GM12878 (cell line): ENCODE measurements around the gene ATP2C2. TPM values are rescaled to one million over a fixed set of nuclear protein-coding genes. Genes with fewer than 3 reads are reported as not detected.

Experiments used
- ATAC-seq: fragments of 200-7000 bp; cut with Tn5 transposase; 3 replicates; pipeline ENCODE4 v1.9.1; 2020; ENCODE audit warnings: mild to moderate bottlenecking, moderate library complexity
- BruUV-seq: library from RNA; stranded (reverse); fragments of 400-500 nt; replicated peaks from 2 replicates; lab custom pipeline; 2021; lab: Mats Ljungman, UMichigan
- CTCF ChIA-PET: fragments of 300-600 bp; sonication (Branson Sonifier 250); formaldehyde crosslinking; extraction: SDS; loops from one replicate; lab custom pipeline; 2021; ENCODE audit warnings: inconsistent platforms; lab: Yijun Ruan, JAX
- POLR2A ChIA-PET: fragments of 350-600 bp; formaldehyde crosslinking; extraction: SDS; loops from one replicate; lab custom pipeline; 2021; ENCODE audit warnings: inconsistent platforms; lab: Charles Lee
- RAD21 ChIA-PET: fragments of 300-600 bp; sonication (Branson Sonifier 250); formaldehyde crosslinking; loops from one replicate; lab custom pipeline; 2023; ENCODE audit warnings: antibody characterized with exemption; ENCODE audit not compliant: unreplicated experiment; lab: Charles Lee
- SMC1A ChIA-PET: fragments of 300-600 bp; sonication (Branson Sonifier 250); formaldehyde crosslinking; loops from one replicate; lab custom pipeline; 2023; ENCODE audit not compliant: unreplicated experiment, uncharacterized antibody; lab: Charles Lee
- DNase-seq: peaks from one replicate; pipeline ENCODE4 v3.0.0-alpha.2; 2011; ENCODE audit warnings: low read depth, low spot score
- FAIRE-seq: peaks from 3 replicates; lab custom pipeline; 2011; peaks lifted over from hg19 to GRCh38; lab: Jason Lieb, UNC
- H2AFZ ChIP-seq: 2 replicates; pipeline ENCODE4 v1.6.0; 2011; ENCODE audit warnings: low read depth, low read length, control low read depth; ENCODE audit not compliant: control insufficient read depth
- H3K27ac ChIP-seq: 2 replicates; pipeline ENCODE4 v1.5.1; 2011; ENCODE audit warnings: control low read depth; ENCODE audit not compliant: control insufficient read depth, insufficient read depth
- H3K27me3 ChIP-seq, 2 experiments: replicated peaks in 1 of 2; 2 replicates each; pipeline versions ENCODE4 v1.6.0 to v1.6.1; 2011; ENCODE audit warnings: low read length in 1 of 2; ENCODE audit not compliant: control insufficient read depth in 2 of 2, insufficient read depth in 2 of 2
- H3K36me3 ChIP-seq, 2 experiments: 2 replicates each; pipeline ENCODE4 v1.5.1; 2011; ENCODE audit warnings: low read length in 1 of 2; ENCODE audit not compliant: control insufficient read depth in 2 of 2, insufficient read depth in 2 of 2
- H3K4me1 ChIP-seq: 2 replicates; pipeline ENCODE4 v1.6.1; 2011; ENCODE audit warnings: mild to moderate bottlenecking, low read length, moderate library complexity, mixed read lengths; ENCODE audit not compliant: control insufficient read depth, insufficient read depth
- H3K4me2 ChIP-seq: 2 replicates; pipeline ENCODE4 v1.6.0; 2011; ENCODE audit warnings: control low read depth; ENCODE audit not compliant: control insufficient read depth, insufficient read depth
- H3K4me3 ChIP-seq: fragments of 200-600 bp; sonication (generic); 2 replicates; pipeline ENCODE4 v1.5.1; 2016
- H3K79me2 ChIP-seq: 2 replicates; pipeline ENCODE4 v1.6.0; 2011; ENCODE audit warnings: low read length; ENCODE audit not compliant: control insufficient read depth, insufficient read depth
- H3K9ac ChIP-seq: 2 replicates; pipeline ENCODE4 v1.8.0; 2011; ENCODE audit warnings: low read length, control low read depth, mixed read lengths; ENCODE audit not compliant: control insufficient read depth, insufficient read depth
- H3K9me3 ChIP-seq: replicated peaks from 3 replicates; pipeline ENCODE4 v1.5.1; 2011; ENCODE audit warnings: mild to moderate bottlenecking, low read length; ENCODE audit not compliant: control insufficient read depth, insufficient read depth
- H4K20me1 ChIP-seq: 2 replicates; pipeline ENCODE4 v1.6.0; 2011; ENCODE audit not compliant: control insufficient read depth, insufficient read depth
- FOS ChIP-seq: IDR thresholded peaks from 3 replicates; pipeline ENCODE4 v1.6.1; 2011; ENCODE audit warnings: borderline replicate concordance; ENCODE audit not compliant: insufficient read length; ENCODE audit errors: extremely low read depth
- IRF5 ChIP-seq: fragments of 450-650 bp; IDR thresholded peaks from 2 replicates; pipeline ENCODE4 v1.6.1; 2017; ENCODE audit warnings: borderline replicate concordance
- LARP7 ChIP-seq: fragments of 450-650 bp; IDR thresholded peaks from 2 replicates; pipeline ENCODE4 v1.6.1; 2017; ENCODE audit warnings: mild to moderate bottlenecking
- NR2F1 ChIP-seq: fragments of 450-650 bp; conservative IDR thresholded peaks from 2 replicates; pipeline ENCODE4 v1.6.1; 2017; ENCODE audit warnings: mild to moderate bottlenecking
- POLR2AphosphoS2 ChIP-seq: IDR thresholded peaks from 2 replicates; pipeline ENCODE4 v1.6.1; 2011; ENCODE audit warnings: low read depth, mild to moderate bottlenecking, low read length, improper control_type of control experiment, moderate library complexity
- SMAD5 ChIP-seq: IDR thresholded peaks from 2 replicates; pipeline ENCODE4 v1.6.1; 2016; ENCODE audit warnings: antibody characterized with exemption, low read depth
- SMC3 ChIP-seq: IDR thresholded peaks from 2 replicates; pipeline ENCODE4 v1.6.1; 2011; ENCODE audit warnings: low read length, improper control_type of control experiment, borderline replicate concordance
- TARDBP ChIP-seq: IDR thresholded peaks from 2 replicates; pipeline ENCODE4 v1.6.1; 2016; ENCODE audit warnings: borderline replicate concordance
- ZNF274 ChIP-seq: IDR thresholded peaks from one replicate; pipeline ENCODE4 v1.8.0; 2011; ENCODE audit not compliant: insufficient read length, insufficient read depth
- WGBS: methylation state at CpG from one replicate; pipeline ENCODE4 v1.1.6; 2016; ENCODE audit warnings: low lambda C conversion rate; ENCODE audit not compliant: insufficient replicate concordance, insufficient coverage; ENCODE audit errors: missing lambda C conversion rate; 5-methylcytosine and 5-hydroxymethylcytosine counted together
- in situ Hi-C: fragments of 300-500 bp; cut with MboI; formaldehyde crosslinking; loops from 9 replicates; pipeline ENCODE4 v1.14.3; 2018; ENCODE audit warnings: mixed read lengths
- intact Hi-C: fragments of 100-400 bp; cut with micrococcal nuclease; formaldehyde crosslinking; loops from one replicate; pipeline ENCODE4 v1.14.2; 2022; ENCODE audit not compliant: unreplicated experiment
- polyA plus RNA-seq, 11 experiments: library from polyadenylated mRNA; depleted of rRNA in 4 of 11; unstranded in 6 of 11; stranded (reverse) in 5 of 11; fragments of >200 nt; fragmentation: Nextera tagmentation in 4 of 11; fragmentation: Illumina TruSeq in 1 of 11; extraction: Ambion mirVana in 4 of 11; extraction: Trizol in 1 of 11; gene quantifications; 1 replicate in 1 of 11; 2 replicates in 10 of 11; pipeline versions ENCODE4 v1.2.1 to v1.2.3, GENCODE V29; 2011 to 2016; ENCODE audit warnings: inconsistent platforms in 2 of 11, missing spikeins in 2 of 11, low read depth in 1 of 11
- total RNA-seq, 4 experiments: library from RNA; depleted of rRNA in 3 of 4; stranded (reverse); fragments of >200 nt in 3 of 4; fragmentation: Illumina TruSeq in 1 of 4; extraction: Trizol in 1 of 4; gene quantifications; 2 replicates each; pipeline versions ENCODE4 v1.2.1 to v1.2.3, GENCODE V29; 2013 to 2021
- TF ChIP-seq, protein P1 (sequence below): fragments of 450-650 bp; IDR thresholded peaks from 2 replicates; pipeline ENCODE4 v1.6.1; 2017; ENCODE audit warnings: low read depth, mild to moderate bottlenecking, moderate library complexity
- TF ChIP-seq, protein P2 (sequence below), 3 experiments: IDR thresholded peaks in 2 of 3; conservative IDR thresholded peaks in 1 of 3; 2 replicates each; pipeline ENCODE4 v1.5.1; 2011; ENCODE audit warnings: low read depth in 3 of 3, low read length in 3 of 3, mild to moderate bottlenecking in 3 of 3, control low read depth in 2 of 3, moderate library complexity in 2 of 3, inconsistent platforms in 1 of 3, mixed read lengths in 1 of 3; ENCODE audit not compliant: control insufficient read depth in 2 of 3, insufficient read depth in 1 of 3; ENCODE audit errors: extremely low read depth in 1 of 3
- TF ChIP-seq, protein P3 (sequence below): fragments of 450-650 bp; IDR thresholded peaks from 2 replicates; pipeline ENCODE4 v1.6.1; 2017; ENCODE audit warnings: mild to moderate bottlenecking, moderate library complexity

ATP2C2 gene
- total and polyA plus RNA-seq, 10 of the 15 experiments (the other 5 are each of a cell fraction or from before 2014, with no cell fraction given) = 0.05 to 0.19 TPM; not detected in 8

DNA sequence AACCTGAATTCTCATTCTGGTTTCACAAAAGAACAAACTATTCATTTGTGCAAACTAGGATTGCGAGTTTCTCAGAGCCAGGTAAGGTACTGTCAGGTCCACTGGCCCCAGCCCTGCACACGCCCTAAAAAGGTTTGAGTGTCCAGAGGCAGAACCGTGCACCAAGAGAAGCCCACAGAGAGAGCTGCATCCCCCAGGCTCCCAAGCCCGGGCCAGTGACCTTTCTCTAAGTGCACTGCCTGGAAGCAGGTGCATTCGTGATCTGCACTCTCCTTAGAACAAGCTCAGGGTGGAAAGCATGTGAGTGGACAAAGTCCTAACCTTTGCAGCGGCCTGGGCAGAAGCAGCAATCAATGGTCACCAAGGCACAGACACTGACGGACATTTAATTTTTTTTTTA lies 109.3 kb downstream of the ATP2C2 start:
- H2AFZ ChIP-seq = no peak overlapping the region
- ChIA-PET RAD21 (no interaction called here), POLR2A (no interaction called here), CTCF (interaction anchor here (1.2 kb wide), 1 partner anchor 11 kb away, joined by 6 read pairs; no protein-coding TSS in a partner anchor), SMC1A (no interaction called here)
- H3K4me1 ChIP-seq = no peaks in the 10 kb centered on the region
- ATAC-seq (no peak), FAIRE-seq (no peak), DNase-seq (no peak)
- TF ChIP-seq SMAD5 (no peak), TARDBP (no peak), POLR2AphosphoS2 (no peak), LARP7 (no peak), IRF5 (no peak), SMC3 (no peak), NR2F1 (no peak), FOS (no peak), ZNF274 (no peak)
- TF ChIP-seq, protein P1, sequence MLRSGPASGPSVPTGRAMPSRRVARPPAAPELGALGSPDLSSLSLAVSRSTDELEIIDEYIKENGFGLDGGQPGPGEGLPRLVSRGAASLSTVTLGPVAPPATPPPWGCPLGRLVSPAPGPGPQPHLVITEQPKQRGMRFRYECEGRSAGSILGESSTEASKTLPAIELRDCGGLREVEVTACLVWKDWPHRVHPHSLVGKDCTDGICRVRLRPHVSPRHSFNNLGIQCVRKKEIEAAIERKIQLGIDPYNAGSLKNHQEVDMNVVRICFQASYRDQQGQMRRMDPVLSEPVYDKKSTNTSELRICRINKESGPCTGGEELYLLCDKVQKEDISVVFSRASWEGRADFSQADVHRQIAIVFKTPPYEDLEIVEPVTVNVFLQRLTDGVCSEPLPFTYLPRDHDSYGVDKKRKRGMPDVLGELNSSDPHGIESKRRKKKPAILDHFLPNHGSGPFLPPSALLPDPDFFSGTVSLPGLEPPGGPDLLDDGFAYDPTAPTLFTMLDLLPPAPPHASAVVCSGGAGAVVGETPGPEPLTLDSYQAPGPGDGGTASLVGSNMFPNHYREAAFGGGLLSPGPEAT = no peak
- TF ChIP-seq, protein P2, sequence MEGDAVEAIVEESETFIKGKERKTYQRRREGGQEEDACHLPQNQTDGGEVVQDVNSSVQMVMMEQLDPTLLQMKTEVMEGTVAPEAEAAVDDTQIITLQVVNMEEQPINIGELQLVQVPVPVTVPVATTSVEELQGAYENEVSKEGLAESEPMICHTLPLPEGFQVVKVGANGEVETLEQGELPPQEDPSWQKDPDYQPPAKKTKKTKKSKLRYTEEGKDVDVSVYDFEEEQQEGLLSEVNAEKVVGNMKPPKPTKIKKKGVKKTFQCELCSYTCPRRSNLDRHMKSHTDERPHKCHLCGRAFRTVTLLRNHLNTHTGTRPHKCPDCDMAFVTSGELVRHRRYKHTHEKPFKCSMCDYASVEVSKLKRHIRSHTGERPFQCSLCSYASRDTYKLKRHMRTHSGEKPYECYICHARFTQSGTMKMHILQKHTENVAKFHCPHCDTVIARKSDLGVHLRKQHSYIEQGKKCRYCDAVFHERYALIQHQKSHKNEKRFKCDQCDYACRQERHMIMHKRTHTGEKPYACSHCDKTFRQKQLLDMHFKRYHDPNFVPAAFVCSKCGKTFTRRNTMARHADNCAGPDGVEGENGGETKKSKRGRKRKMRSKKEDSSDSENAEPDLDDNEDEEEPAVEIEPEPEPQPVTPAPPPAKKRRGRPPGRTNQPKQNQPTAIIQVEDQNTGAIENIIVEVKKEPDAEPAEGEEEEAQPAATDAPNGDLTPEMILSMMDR (IDR thresholded peaks at IDR 0.05 in 2 of 3, conservative IDR thresholded peaks at IDR 0.05 in 1 of 3; ENCODE audit: control insufficient read depth in 2 of 3, extremely low read depth in 1 of 3, insufficient read depth in 1 of 3, low read depth in 3 of 3, low read length in 3 of 3) = no peak
- TF ChIP-seq, protein P3, sequence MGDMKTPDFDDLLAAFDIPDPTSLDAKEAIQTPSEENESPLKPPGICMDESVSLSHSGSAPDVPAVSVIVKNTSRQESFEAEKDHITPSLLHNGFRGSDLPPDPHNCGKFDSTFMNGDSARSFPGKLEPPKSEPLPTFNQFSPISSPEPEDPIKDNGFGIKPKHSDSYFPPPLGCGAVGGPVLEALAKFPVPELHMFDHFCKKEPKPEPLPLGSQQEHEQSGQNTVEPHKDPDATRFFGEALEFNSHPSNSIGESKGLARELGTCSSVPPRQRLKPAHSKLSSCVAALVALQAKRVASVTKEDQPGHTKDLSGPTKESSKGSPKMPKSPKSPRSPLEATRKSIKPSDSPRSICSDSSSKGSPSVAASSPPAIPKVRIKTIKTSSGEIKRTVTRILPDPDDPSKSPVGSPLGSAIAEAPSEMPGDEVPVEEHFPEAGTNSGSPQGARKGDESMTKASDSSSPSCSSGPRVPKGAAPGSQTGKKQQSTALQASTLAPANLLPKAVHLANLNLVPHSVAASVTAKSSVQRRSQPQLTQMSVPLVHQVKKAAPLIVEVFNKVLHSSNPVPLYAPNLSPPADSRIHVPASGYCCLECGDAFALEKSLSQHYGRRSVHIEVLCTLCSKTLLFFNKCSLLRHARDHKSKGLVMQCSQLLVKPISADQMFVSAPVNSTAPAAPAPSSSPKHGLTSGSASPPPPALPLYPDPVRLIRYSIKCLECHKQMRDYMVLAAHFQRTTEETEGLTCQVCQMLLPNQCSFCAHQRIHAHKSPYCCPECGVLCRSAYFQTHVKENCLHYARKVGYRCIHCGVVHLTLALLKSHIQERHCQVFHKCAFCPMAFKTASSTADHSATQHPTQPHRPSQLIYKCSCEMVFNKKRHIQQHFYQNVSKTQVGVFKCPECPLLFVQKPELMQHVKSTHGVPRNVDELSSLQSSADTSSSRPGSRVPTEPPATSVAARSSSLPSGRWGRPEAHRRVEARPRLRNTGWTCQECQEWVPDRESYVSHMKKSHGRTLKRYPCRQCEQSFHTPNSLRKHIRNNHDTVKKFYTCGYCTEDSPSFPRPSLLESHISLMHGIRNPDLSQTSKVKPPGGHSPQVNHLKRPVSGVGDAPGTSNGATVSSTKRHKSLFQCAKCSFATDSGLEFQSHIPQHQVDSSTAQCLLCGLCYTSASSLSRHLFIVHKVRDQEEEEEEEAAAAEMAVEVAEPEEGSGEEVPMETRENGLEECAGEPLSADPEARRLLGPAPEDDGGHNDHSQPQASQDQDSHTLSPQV = no peak
- no peaks in the 10 kb centered on the region; the same call in 2 of the 3 replicates for H3K9me3 ChIP-seq
- no peak overlapping the region for H3K4me2 ChIP-seq
- H3K27ac ChIP-seq = no peak overlapping the region
- no peak overlapping the region for H3K9ac ChIP-seq
- intact Hi-C loops = no loop called here
- H3K79me2 ChIP-seq = no peaks in the 10 kb centered on the region
- no peaks in the 10 kb centered on the region for H4K20me1 ChIP-seq
- no peaks in the 10 kb centered on the region for H3K27me3 ChIP-seq
- H3K36me3 ChIP-seq = no peaks in the 10 kb centered on the region; a peak in 2 of 4 replicates
- H3K4me3 ChIP-seq = no peak overlapping the region
- WGBS = 87% methylated on average over 7 of the region's 7 CpGs
- in situ Hi-C loops = no loop called here
- no TSS peak for BruUV-seq
